IMR-90 (cell line): ENCODE results near the gene TMEM63B. TPM values are rescaled to one million over a fixed set of nuclear protein-coding genes. Genes with fewer than 3 reads are reported as not detected.

Source experiments
- ATAC-seq: fragments of 200-7000 bp; cut with Tn5 transposase; 2 replicates; pipeline ENCODE4 v1.9.1; 2020; ENCODE audit warnings: low read depth, mild to moderate bottlenecking, moderate library complexity
- BruUV-seq: library from RNA; stranded (reverse); fragments of 400-500 nt; replicated peaks from 2 replicates; lab custom pipeline; 2021; lab: Mats Ljungman, UMichigan
- CTCF ChIA-PET: fragments of 300-600 bp; formaldehyde crosslinking; extraction: SDS; loops from one replicate; lab custom pipeline; 2021; ENCODE audit warnings: antibody characterized with exemption; lab: Yijun Ruan, JAX
- POLR2A ChIA-PET: fragments of 300-600 bp; sonication (Branson Sonifier 250); formaldehyde crosslinking; loops from one replicate; lab custom pipeline; 2022; ENCODE audit warnings: antibody characterized with exemption; ENCODE audit not compliant: unreplicated experiment; lab: Charles Lee
- DNase-seq: peaks from one replicate; pipeline ENCODE4 v3.0.0; 2013
- H2AFZ ChIP-seq: replicated peaks from 2 replicates; pipeline ENCODE3; 2013; ENCODE audit warnings: low read length, mild to moderate bottlenecking; ENCODE audit not compliant: poor library complexity
- H2AK5ac ChIP-seq: 2 replicates; pipeline ENCODE4 v1.6.1; 2013; ENCODE audit warnings: low read depth, low read length, inconsistent platforms
- H2AK9ac ChIP-seq: replicated peaks from 2 replicates; pipeline ENCODE3; 2013; ENCODE audit warnings: mild to moderate bottlenecking, low read depth, low read length, moderate library complexity; ENCODE audit not compliant: poor library complexity
- H2BK120ac ChIP-seq: 2 replicates; pipeline ENCODE4 v1.6.1; 2013; ENCODE audit warnings: low read depth, low read length, inconsistent platforms
- H2BK15ac ChIP-seq: 3 replicates; pipeline ENCODE4 v1.6.1; 2013; ENCODE audit warnings: low read depth, low read length, inconsistent platforms
- H2BK20ac ChIP-seq: 2 replicates; pipeline ENCODE4 v1.6.1; 2013; ENCODE audit warnings: low read depth, mild to moderate bottlenecking, inconsistent platforms, low read length, moderate library complexity
- H2BK5ac ChIP-seq: 2 replicates; pipeline ENCODE4 v1.6.1; 2013; ENCODE audit warnings: mild to moderate bottlenecking, low read depth, low read length, inconsistent platforms; ENCODE audit not compliant: poor library complexity, severe bottlenecking
- H3K14ac ChIP-seq: replicated peaks from 2 replicates; pipeline ENCODE4 v1.6.1; 2013; ENCODE audit warnings: low read depth, low read length, inconsistent platforms
- H3K18ac ChIP-seq: 2 replicates; pipeline ENCODE4 v1.6.1; 2013; ENCODE audit warnings: low read depth, low read length, control low read depth
- H3K23ac ChIP-seq: 2 replicates; pipeline ENCODE4 v1.6.1; 2013; ENCODE audit warnings: low read depth, low read length, inconsistent platforms
- H3K27ac ChIP-seq: 2 replicates; pipeline ENCODE4 v1.5.1; 2013; ENCODE audit warnings: mild to moderate bottlenecking, control low read depth, low read length; ENCODE audit not compliant: insufficient read depth
- H3K27me3 ChIP-seq: 2 replicates; pipeline ENCODE4 v1.6.1; 2013; ENCODE audit warnings: low read length; ENCODE audit not compliant: control insufficient read depth, insufficient read depth
- H3K36me3 ChIP-seq: 2 replicates; pipeline ENCODE4 v1.6.1; 2013; ENCODE audit warnings: low read length, mixed read lengths; ENCODE audit not compliant: control insufficient read depth, insufficient read depth
- H3K4ac ChIP-seq: 2 replicates; pipeline ENCODE4 v1.6.1; 2013; ENCODE audit warnings: low read depth, low read length, inconsistent platforms
- H3K4me1 ChIP-seq: 2 replicates; pipeline ENCODE4 v1.6.1; 2013; ENCODE audit warnings: low read length, mixed read lengths; ENCODE audit not compliant: control insufficient read depth, insufficient read depth
- H3K4me2 ChIP-seq: 2 replicates; pipeline ENCODE4 v1.6.1; 2013; ENCODE audit warnings: low read depth, mild to moderate bottlenecking, control low read depth, low read length, moderate library complexity
- H3K4me3 ChIP-seq: 2 replicates; pipeline ENCODE4 v1.5.1; 2013; ENCODE audit warnings: low read depth, mild to moderate bottlenecking, control low read depth, low read length, moderate library complexity; ENCODE audit not compliant: insufficient read depth
- H3K56ac ChIP-seq: 2 replicates; pipeline ENCODE4 v1.6.1; 2013; ENCODE audit warnings: low read length, inconsistent platforms; ENCODE audit not compliant: insufficient read depth; ENCODE audit errors: extremely low read depth
- H3K79me1 ChIP-seq, 2 experiments: 2 replicates each; pipeline ENCODE4 v1.6.1; 2013; ENCODE audit warnings: low read length in 2 of 2, inconsistent platforms in 1 of 2, low read depth in 1 of 2
- H3K9ac ChIP-seq: 2 replicates; pipeline ENCODE4 v1.6.1; 2013; ENCODE audit warnings: low read depth, low read length, control low read depth
- H3K9me1 ChIP-seq: 2 replicates; pipeline ENCODE4 v1.6.1; 2013; ENCODE audit warnings: low read length, inconsistent platforms; ENCODE audit not compliant: insufficient read depth
- H3K9me3 ChIP-seq: 2 replicates; pipeline ENCODE4 v1.6.1; 2013; ENCODE audit warnings: low read length; ENCODE audit not compliant: control insufficient read depth, insufficient read depth
- H4K20me1 ChIP-seq: 2 replicates; pipeline ENCODE4 v1.6.1; 2013; ENCODE audit warnings: low read length, inconsistent platforms; ENCODE audit not compliant: insufficient read depth
- H4K5ac ChIP-seq: 2 replicates; pipeline ENCODE4 v1.6.1; 2013; ENCODE audit warnings: mild to moderate bottlenecking, low read depth, low read length, control low read depth
- H4K8ac ChIP-seq, 2 experiments: 2 replicates each; pipeline ENCODE4 v1.6.1; 2013; ENCODE audit warnings: low read depth in 2 of 2, low read length in 2 of 2, control low read depth in 1 of 2, inconsistent platforms in 1 of 2
- H4K91ac ChIP-seq: 2 replicates; pipeline ENCODE4 v1.6.1; 2013; ENCODE audit warnings: low read depth, low read length, inconsistent platforms; ENCODE audit not compliant: insufficient read depth
- CHD1 ChIP-seq: IDR thresholded peaks from 2 replicates; pipeline ENCODE4 v1.6.1; 2012; ENCODE audit warnings: low read depth, low read length, improper control_type of control experiment
- RFX5 ChIP-seq: IDR thresholded peaks from 2 replicates; pipeline ENCODE4 v1.8.0; 2012; ENCODE audit warnings: low read depth, mild to moderate bottlenecking, low read length, moderate library complexity
- USF2 ChIP-seq: fragments of 150-350 bp; IDR thresholded peaks from 2 replicates; pipeline ENCODE4 v1.6.1; 2017; ENCODE audit warnings: mild to moderate bottlenecking, antibody characterized with exemption, low read length, low read depth
- WGBS, 2 experiments: methylation state at CpG; one replicate each; pipeline versions ENCODE4 v1.1.5 to v1.1.7; 2013; ENCODE audit warnings: missing lambda C conversion rate in 2 of 2; ENCODE audit not compliant: insufficient read length in 1 of 2; ENCODE audit errors: extremely low coverage in 2 of 2; 5-methylcytosine and 5-hydroxymethylcytosine counted together
- dilution Hi-C: fragments of 300-500 bp; cut with HindIII; formaldehyde crosslinking; loops from one replicate; pipeline ENCODE4 v1.14.3; 2018; ENCODE audit warnings: low sequenced_read_pairs; ENCODE audit not compliant: unreplicated experiment
- in situ Hi-C: fragments of 300-500 bp; cut with MboI; formaldehyde crosslinking; loops from 3 replicates; pipeline ENCODE4 v1.14.3; 2019; ENCODE audit warnings: low sequenced_read_pairs, inconsistent platforms, mixed read lengths
- intact Hi-C: fragments of 100-400 bp; cut with micrococcal nuclease; formaldehyde crosslinking; loops from 2 replicates; pipeline ENCODE4 v1.10.0; 2022
- polyA plus RNA-seq, 3 experiments: library from polyadenylated mRNA; depleted of rRNA; stranded (reverse); fragments of >200 nt; gene quantifications; 2 replicates each; pipeline ENCODE4 v1.2.3, GENCODE V29; 2012; ENCODE audit warnings: low replicate concordance in 1 of 3
- total RNA-seq: library from RNA; depleted of rRNA; stranded (reverse); fragments of >200 nt; gene quantifications from 2 replicates; pipeline ENCODE4 v1.2.3, GENCODE V29; 2012

Gene TMEM63B
- total and polyA plus RNA-seq, 2 of the 4 experiments (the other 2 are of a cell fraction), result 12.2 to 42.6 TPM

- no peak overlapping the region for H2AFZ ChIP-seq
- no peak overlapping the region for H2AK9ac ChIP-seq
- intact Hi-C loops, result no loop called here
- H3K4me1 ChIP-seq, result peaks cover 16% of the 10 kb centered on the region
- no peak overlapping the region for H3K56ac ChIP-seq
- peaks cover 37 to 69% of the 10 kb centered on the region in 2 experiments for H3K79me1 ChIP-seq
- TF ChIP-seq RFX5 (no peak), USF2 (no peak), CHD1 (no peak)
- no peak for DNase-seq
- no peak overlapping the region for H2BK120ac ChIP-seq
- ChIA-PET CTCF (interaction anchor here (0.6 kb wide), 1 partner anchor 17 kb away, joined by 3 read pairs; no protein-coding TSS in a partner anchor), POLR2A (no interaction called here)
- H2BK20ac ChIP-seq, result no peak overlapping the region
- no peak overlapping the region for H2BK5ac ChIP-seq
- no peak overlapping the region for H2AK5ac ChIP-seq
- no peak overlapping the region for H2BK15ac ChIP-seq
- dilution Hi-C loops, result no loop called here
- H3K4ac ChIP-seq, result no peak overlapping the region
- no peak overlapping the region for H3K4me2 ChIP-seq
- H3K9ac ChIP-seq, result no peak overlapping the region
- H3K27me3 ChIP-seq, result no peaks in the 10 kb centered on the region
- H4K8ac ChIP-seq, result no peak overlapping the region
- H4K91ac ChIP-seq, result no peak overlapping the region
- no peak overlapping the region for H3K4me3 ChIP-seq
- H3K9me1 ChIP-seq, result peaks cover 30% of the 10 kb centered on the region
- H4K5ac ChIP-seq, result no peak overlapping the region
- peaks cover 47% of the 10 kb centered on the region for H3K36me3 ChIP-seq
- ATAC-seq, result no peak
- H3K14ac ChIP-seq, result no peak overlapping the region
- no peaks in the 10 kb centered on the region for H3K9me3 ChIP-seq
- no peak overlapping the region for H3K27ac ChIP-seq
- in situ Hi-C loops, result no loop called here
- 95% methylated on average over 3 of the region's 6 CpGs; no CpG with 5 or more reads in 1 of the 2 experiments for WGBS, 2 experiments
- H3K18ac ChIP-seq, result no peak overlapping the region
- H3K23ac ChIP-seq, result no peak overlapping the region
- BruUV-seq, result no TSS peak
- peaks cover 33% of the 10 kb centered on the region for H4K20me1 ChIP-seq
Measured at GRCh38 chr6:44111434-44112417, 15.6 kb upstream of the TMEM63B start.
